GM23338 (cell line): ENCODE data around the gene SDHAF2. TPM values are rescaled to one million over a fixed set of nuclear protein-coding genes. Genes with fewer than 3 reads are reported as not detected.

ENCODE experiments used
- ATAC-seq: fragments of 200-7000 bp; cut with Tn5 transposase; 3 replicates; pipeline ENCODE4 v1.9.1; 2020
- DNase-seq: peaks from one replicate; pipeline ENCODE4 v3.0.0-alpha.2; 2015; ENCODE audit warnings: low spot score
- H2AFZ ChIP-seq: fragments of 200-600 bp; sonication (generic); 2 replicates; pipeline ENCODE4 v1.8.0; 2016; ENCODE audit warnings: antibody characterized with exemption, mild to moderate bottlenecking, moderate library complexity
- H3F3A ChIP-seq: fragments of 200-600 bp; sonication (generic); replicated peaks from 2 replicates; pipeline ENCODE4 v1.8.0; 2017; ENCODE audit warnings: antibody characterized with exemption, mixed run types, low read depth
- H3K27ac ChIP-seq: fragments of 200-600 bp; sonication (generic); 2 replicates; pipeline ENCODE4 v1.6.1; 2016; ENCODE audit warnings: low read depth
- H3K27me3 ChIP-seq: fragments of 200-600 bp; sonication (generic); 2 replicates; pipeline ENCODE4 v1.8.0; 2016; ENCODE audit warnings: mild to moderate bottlenecking, mixed run types, moderate library complexity; ENCODE audit not compliant: insufficient read depth
- H3K36me3 ChIP-seq: fragments of 200-600 bp; sonication (generic); 2 replicates; pipeline ENCODE4 v1.8.0; 2016; ENCODE audit warnings: mild to moderate bottlenecking; ENCODE audit not compliant: insufficient read depth
- H3K4me1 ChIP-seq: fragments of 200-600 bp; sonication (generic); 2 replicates; pipeline ENCODE4 v1.8.0; 2016; ENCODE audit warnings: mild to moderate bottlenecking, moderate library complexity; ENCODE audit not compliant: insufficient read depth
- H3K4me2 ChIP-seq: fragments of 200-600 bp; sonication (generic); 2 replicates; pipeline ENCODE4 v1.7.1; 2017; ENCODE audit warnings: mixed run types
- H3K4me3 ChIP-seq: fragments of 200-600 bp; sonication (generic); 2 replicates; pipeline ENCODE4 v1.6.1; 2016; ENCODE audit warnings: mixed run types
- H3K79me2 ChIP-seq: fragments of 200-600 bp; sonication (generic); replicated peaks from 2 replicates; pipeline ENCODE4 v1.8.0; 2017; ENCODE audit warnings: mild to moderate bottlenecking; ENCODE audit not compliant: insufficient read depth
- H3K9me2 ChIP-seq: fragments of 200-600 bp; sonication (generic); 2 replicates; pipeline ENCODE4 v1.8.0; 2017; ENCODE audit not compliant: insufficient read depth
- H4K20me1 ChIP-seq: fragments of 200-600 bp; sonication (generic); replicated peaks from 2 replicates; pipeline ENCODE4 v1.8.0; 2017; ENCODE audit warnings: mild to moderate bottlenecking; ENCODE audit not compliant: insufficient read depth
- H3K27ac Mint-ChIP-seq: 2 replicates; pipeline ENCODE4 v1.8.0; 2020; ENCODE audit warnings: inconsistent platforms, mild to moderate bottlenecking, moderate library complexity, mixed read lengths
- H3K27me3 Mint-ChIP-seq: 3 replicates; pipeline ENCODE4 v1.8.0; 2022; ENCODE audit warnings: low read depth, mild to moderate bottlenecking, moderate library complexity, mixed read lengths, inconsistent platforms; ENCODE audit not compliant: insufficient read depth, poor library complexity
- H3K36me3 Mint-ChIP-seq: 3 replicates; pipeline ENCODE4 v1.8.0; 2021; ENCODE audit warnings: low read depth, mild to moderate bottlenecking, inconsistent platforms, moderate library complexity, mixed read lengths
- H3K4me1 Mint-ChIP-seq: 3 replicates; pipeline ENCODE4 v1.8.0; 2020; ENCODE audit warnings: mild to moderate bottlenecking, inconsistent platforms, mixed read lengths
- H3K4me3 Mint-ChIP-seq: 3 replicates; pipeline ENCODE4 v1.8.0; 2021; ENCODE audit warnings: moderate library complexity, mild to moderate bottlenecking, inconsistent platforms, mixed read lengths
- H3K9me3 Mint-ChIP-seq: 3 replicates; pipeline ENCODE4 v1.8.0; 2020; ENCODE audit warnings: moderate library complexity, mild to moderate bottlenecking, inconsistent platforms, mixed read lengths
- CREB1 ChIP-seq: fragments of 250-450 bp; sonication (Bioruptor Pico); IDR thresholded peaks from 2 replicates; pipeline ENCODE4 v1.5.0; 2020; ENCODE audit warnings: low read depth, mild to moderate bottlenecking, moderate library complexity
- CTCF ChIP-seq, 2 experiments: fragments of 200-600 bp in 1 of 2; sonication (generic) in 1 of 2; conservative IDR thresholded peaks; 2 replicates each; pipeline versions ENCODE4 v1.5.1 to v1.6.1; 2016 to 2017; ENCODE audit warnings: antibody characterized with exemption in 2 of 2, low read depth in 2 of 2, mild to moderate bottlenecking in 2 of 2, moderate library complexity in 1 of 2
- ETS1 ChIP-seq: IDR thresholded peaks from 2 replicates; pipeline ENCODE4 v1.6.1; 2016; ENCODE audit warnings: antibody characterized with exemption
- EZH2 ChIP-seq: fragments of 200-600 bp; sonication (generic); IDR thresholded peaks from one replicate; pipeline ENCODE4 v1.8.0; 2017; ENCODE audit warnings: antibody characterized with exemption, mild to moderate bottlenecking, low read depth; ENCODE audit not compliant: unreplicated experiment
- EZH2phosphoT487 ChIP-seq: fragments of 200-600 bp; sonication (generic); IDR thresholded peaks from one replicate; pipeline ENCODE4 v1.8.1; 2018; ENCODE audit warnings: antibody characterized with exemption; ENCODE audit not compliant: unreplicated experiment
- JUNB ChIP-seq: IDR thresholded peaks from one replicate; pipeline ENCODE4 v1.6.1; 2016; ENCODE audit warnings: antibody characterized with exemption; ENCODE audit not compliant: unreplicated experiment
- NANOG ChIP-seq: IDR thresholded peaks from 2 replicates; pipeline ENCODE4 v1.6.1; 2016; ENCODE audit warnings: antibody characterized with exemption, borderline replicate concordance
- POLR2AphosphoS5 ChIP-seq: IDR thresholded peaks from 2 replicates; pipeline ENCODE4 v1.6.1; 2016; ENCODE audit warnings: antibody characterized with exemption, low read depth
- REST ChIP-seq: IDR thresholded peaks from one replicate; pipeline ENCODE4 v1.6.1; 2018; ENCODE audit warnings: antibody characterized with exemption; ENCODE audit not compliant: unreplicated experiment
- STAT1 ChIP-seq: IDR thresholded peaks from one replicate; pipeline ENCODE4 v1.6.1; 2016; ENCODE audit warnings: antibody characterized with exemption; ENCODE audit not compliant: unreplicated experiment
- ZNF114 ChIP-seq: fragments of 250-450 bp; sonication (Bioruptor Pico); IDR thresholded peaks from 2 replicates; pipeline ENCODE4 v1.5.0; 2020; ENCODE audit warnings: mild to moderate bottlenecking, moderate library complexity
- ZNF331 ChIP-seq: fragments of 250-450 bp; sonication (Bioruptor Pico); IDR thresholded peaks from 2 replicates; pipeline ENCODE4 v1.5.0; 2020; ENCODE audit warnings: low read depth, mild to moderate bottlenecking, moderate library complexity
- ZNF462 ChIP-seq: fragments of 250-450 bp; sonication (Bioruptor Pico); IDR thresholded peaks from 2 replicates; pipeline ENCODE4 v1.5.0; 2020; ENCODE audit warnings: mild to moderate bottlenecking, moderate library complexity
- polyA plus RNA-seq: library from polyadenylated mRNA; unstranded; fragments of >200 nt; fragmentation: Nextera tagmentation; extraction: Ambion mirVana; gene quantifications from 2 replicates; pipeline ENCODE4 v1.2.1, GENCODE V29; 2016
- total RNA-seq: library from RNA; depleted of rRNA; stranded (reverse); fragments of >200 nt; shearing (Covaris generic); gene quantifications from 2 replicates; pipeline ENCODE4 v1.2.3, GENCODE V29; 2014

SDHAF2 gene
- total and polyA plus RNA-seq, 2 experiments from 2014 or later = 53.8 to 57.0 TPM

- Histone ChIP-seq H3F3A (no peaks in the 10 kb centered on the region), H3K79me2 (no peaks in the 10 kb centered on the region), H3K9me2 (no peaks in the 10 kb centered on the region), H3K27ac (no peak overlapping the region), H4K20me1 (no peaks in the 10 kb centered on the region), H3K4me2 (no peak overlapping the region), H2AFZ (no peak overlapping the region), H3K36me3 (no peaks in the 10 kb centered on the region), H3K27me3 (no peaks in the 10 kb centered on the region), H3K4me1 (no peaks in the 10 kb centered on the region), H3K4me3 (no peak overlapping the region)
- TF ChIP-seq POLR2AphosphoS5 (no peak), EZH2phosphoT487 (no peak), CREB1 (CRISPR knock-in tag) (no peak), ETS1 (no peak), CTCF (conservative IDR thresholded peaks at IDR 0.05; ENCODE audit: low read depth in 2 of 2) (no peak), STAT1 (no peak), REST (no peak), EZH2 (no peak), ZNF114 (CRISPR knock-in tag) (no peak), ZNF331 (no peak), ZNF462 (CRISPR knock-in tag) (no peak), JUNB (no peak), NANOG (no peak)
- Mint-ChIP-seq H3K36me3 (peaks cover 15% of the 10 kb centered on the region), H3K4me3 (no peak overlapping the region), H3K27ac (no peak overlapping the region), H3K9me3 (peaks cover 2% of the 10 kb centered on the region; the same call in 1 of the 3 replicates), H3K27me3 (peaks cover 8% of the 10 kb centered on the region), H3K4me1 (no peaks in the 10 kb centered on the region)
- no peak for ATAC-seq
- no peak for DNase-seq
Observed at GRCh38 chr11:61380884-61381283, 49.0 kb upstream of the SDHAF2 start.
